Testis (tissue), 3 donors: ENCODE measurements around the gene MAP3K14. TPM values are rescaled to one million over a fixed set of nuclear protein-coding genes. Genes with fewer than 3 reads are reported as not detected.
A peak's percentile ranks its signal among the peaks of the same experiment; 100 is the strongest.
"Not testable (repeated sequence)": the region's sequence is repeated elsewhere in the genome, so short reads cannot be mapped to it uniquely, and the experiment has no call there.

Experiments used
- DNase-seq: peaks from one replicate; pipeline ENCODE4 v3.0.0-alpha.2; 2019
- H3K27ac ChIP-seq, 2 donors: fragments of 200-600 bp; sonication (generic); one replicate each; pipeline ENCODE4 v1.5.1; 2019
- H3K27me3 ChIP-seq: fragments of 200-600 bp; sonication (generic); one replicate; pipeline ENCODE4 v1.5.1; 2019
- H3K36me3 ChIP-seq: fragments of 200-600 bp; sonication (generic); one replicate; pipeline ENCODE4 v1.5.1; 2017; ENCODE audit warnings: low read depth; ENCODE audit errors: missing control alignments
- H3K4me1 ChIP-seq: fragments of 200-600 bp; sonication (generic); one replicate; pipeline ENCODE4 v1.5.1; 2019
- H3K4me3 ChIP-seq, 2 donors: fragments of 200-600 bp; sonication (generic); one replicate each; pipeline ENCODE4 v1.5.1; 2017 to 2019
- H3K9me3 ChIP-seq: fragments of 200-600 bp; sonication (generic); one replicate; pipeline ENCODE4 v1.5.1; 2017
- POLR2A ChIP-seq: fragments of 450-650 bp; IDR thresholded peaks from one replicate; pipeline ENCODE4 v1.6.1; 2017; ENCODE audit warnings: antibody characterized with exemption, mild to moderate bottlenecking, moderate library complexity
- WGBS, 2 donors: methylation state at CpG; one replicate each; pipeline ENCODE4 v1.1.5; 2018; 5-methylcytosine and 5-hydroxymethylcytosine counted together
- intact Hi-C: fragments of 100-400 bp; cut with DNase I; formaldehyde crosslinking; loops from one replicate; pipeline ENCODE4 v1.15.1; 2023; ENCODE audit warnings: low total_unique reads
- polyA plus RNA-seq: library from polyadenylated mRNA; stranded (reverse); fragments of 350-450 nt; fragmentation: Illumina TruSeq; extraction: RNeasy Lipid Tissue Mini Kit (QIAGEN cat#74804); gene quantifications from one replicate; pipeline ENCODE4 v1.2.3, GENCODE V29; 2014; ENCODE audit warnings: low read depth, low replicate concordance; ENCODE audit not compliant: insufficient read depth
- total RNA-seq, 2 donors: library from RNA; depleted of rRNA; stranded (reverse); fragments of >200 nt; gene quantifications; one replicate each; pipeline ENCODE4 v1.2.3, GENCODE V29; 2016
- TF ChIP-seq, protein P1 (sequence below), 3 experiments: fragments of 450-650 bp in 2 of 3; fragments of 200-600 bp in 1 of 3; sonication (generic) in 1 of 3; IDR thresholded peaks; one replicate each; pipeline ENCODE4 v1.5.1; 2016 to 2019; ENCODE audit warnings: antibody characterized with exemption in 3 of 3, mild to moderate bottlenecking in 2 of 3, moderate library complexity in 1 of 3

Gene MAP3K14
- total and polyA plus RNA-seq, 3 donors from 2014 or later: 12.4 to 24.9 (median 14.6) TPM

- no peak overlapping the region for H3K4me3 ChIP-seq
- DNase-seq: no peak
Observed at GRCh38 chr17:45345246-45345553, 28.4 kb upstream of the MAP3K14 start.

GRCh38 chr17:45343967-45344664 is 27.3 kb upstream of the MAP3K14 start:
- intact Hi-C loops: not testable (repeated sequence)

More at GRCh38 chr17:45345246-45345553, 28.4 kb upstream of the MAP3K14 start:
- Histone ChIP-seq H3K27me3 (no peaks in the 10 kb centered on the region), H3K36me3 (no peaks in the 10 kb centered on the region), H3K9me3 (no peaks in the 10 kb centered on the region), H3K4me1 (peaks cover 20% of the 10 kb centered on the region), H3K27ac (no peak overlapping the region)
- 62 to 67% methylated on average over 3 of the region's 3 CpGs for WGBS, 2 donors
- TF ChIP-seq, protein P1, sequence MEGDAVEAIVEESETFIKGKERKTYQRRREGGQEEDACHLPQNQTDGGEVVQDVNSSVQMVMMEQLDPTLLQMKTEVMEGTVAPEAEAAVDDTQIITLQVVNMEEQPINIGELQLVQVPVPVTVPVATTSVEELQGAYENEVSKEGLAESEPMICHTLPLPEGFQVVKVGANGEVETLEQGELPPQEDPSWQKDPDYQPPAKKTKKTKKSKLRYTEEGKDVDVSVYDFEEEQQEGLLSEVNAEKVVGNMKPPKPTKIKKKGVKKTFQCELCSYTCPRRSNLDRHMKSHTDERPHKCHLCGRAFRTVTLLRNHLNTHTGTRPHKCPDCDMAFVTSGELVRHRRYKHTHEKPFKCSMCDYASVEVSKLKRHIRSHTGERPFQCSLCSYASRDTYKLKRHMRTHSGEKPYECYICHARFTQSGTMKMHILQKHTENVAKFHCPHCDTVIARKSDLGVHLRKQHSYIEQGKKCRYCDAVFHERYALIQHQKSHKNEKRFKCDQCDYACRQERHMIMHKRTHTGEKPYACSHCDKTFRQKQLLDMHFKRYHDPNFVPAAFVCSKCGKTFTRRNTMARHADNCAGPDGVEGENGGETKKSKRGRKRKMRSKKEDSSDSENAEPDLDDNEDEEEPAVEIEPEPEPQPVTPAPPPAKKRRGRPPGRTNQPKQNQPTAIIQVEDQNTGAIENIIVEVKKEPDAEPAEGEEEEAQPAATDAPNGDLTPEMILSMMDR (IDR thresholded peaks at IDR 0.05): no peak
- no peak for TF ChIP-seq POLR2A
- intact Hi-C loops: no loop called here

GRCh38 chr17:45342871-45343526 is 26.2 kb upstream of the MAP3K14 start:
- DNase-seq: no peak
- 92 to 94% methylated on average over 4 of the region's 4 CpGs for WGBS, 2 donors
- peaks cover 27% of the 10 kb centered on the region for H3K4me1 ChIP-seq

More at GRCh38 chr17:45343967-45344664, 27.3 kb upstream of the MAP3K14 start:
- not testable (repeated sequence) for H3K27ac ChIP-seq, H3K27me3 ChIP-seq, H3K4me3 ChIP-seq, DNase-seq, H3K9me3 ChIP-seq, H3K36me3 ChIP-seq
- peaks cover 20% of the 10 kb centered on the region for H3K4me1 ChIP-seq
- 89 to 94% methylated on average over 10 of the region's 10 CpGs for WGBS, 2 donors

DNA sequence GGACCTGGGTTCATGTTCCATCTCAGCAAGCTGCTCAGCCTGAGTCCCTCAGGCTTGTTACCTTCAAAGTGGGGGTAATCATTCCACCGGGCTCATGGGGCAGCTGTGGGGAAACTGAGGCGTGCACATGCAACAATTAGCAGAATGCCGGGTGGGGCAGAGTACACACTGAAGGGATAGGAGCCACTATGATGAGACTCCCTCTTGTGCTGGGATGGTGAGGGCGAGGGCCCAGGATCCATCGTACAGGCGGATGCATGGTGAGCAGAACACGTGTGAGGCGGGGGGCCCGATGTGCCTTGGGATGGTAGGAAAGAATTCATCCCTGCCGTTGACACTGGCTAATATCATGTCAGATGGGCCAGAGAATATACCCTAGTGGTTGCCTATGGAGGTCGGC is 25.5 kb upstream of the MAP3K14 start:
- H3K27me3 ChIP-seq: no peaks in the 10 kb centered on the region
- intact Hi-C loops: no loop called here
- H3K4me1 ChIP-seq: peaks cover 32% of the 10 kb centered on the region
- H3K9me3 ChIP-seq: no peaks in the 10 kb centered on the region
- no peak overlapping the region for H3K27ac ChIP-seq
- TF ChIP-seq, protein P1 (IDR thresholded peaks at IDR 0.05): no peak
- no peak for TF ChIP-seq POLR2A
- 90 to 93% methylated on average over 11 of the region's 11 CpGs for WGBS, 2 donors
- H3K4me3 ChIP-seq: no peak overlapping the region
- H3K36me3 ChIP-seq: no peaks in the 10 kb centered on the region
- DNase-seq: no peak

More at GRCh38 chr17:45342871-45343526, 26.2 kb upstream of the MAP3K14 start:
- no peak overlapping the region for H3K27ac ChIP-seq
- H3K36me3 ChIP-seq: no peaks in the 10 kb centered on the region
- TF ChIP-seq POLR2A: no peak
- TF ChIP-seq, protein P1 (IDR thresholded peaks at IDR 0.05): no peak
- no peaks in the 10 kb centered on the region for H3K9me3 ChIP-seq
- no peak overlapping the region for H3K4me3 ChIP-seq
- no peaks in the 10 kb centered on the region for H3K27me3 ChIP-seq
- intact Hi-C loops: no loop called here

DNA sequence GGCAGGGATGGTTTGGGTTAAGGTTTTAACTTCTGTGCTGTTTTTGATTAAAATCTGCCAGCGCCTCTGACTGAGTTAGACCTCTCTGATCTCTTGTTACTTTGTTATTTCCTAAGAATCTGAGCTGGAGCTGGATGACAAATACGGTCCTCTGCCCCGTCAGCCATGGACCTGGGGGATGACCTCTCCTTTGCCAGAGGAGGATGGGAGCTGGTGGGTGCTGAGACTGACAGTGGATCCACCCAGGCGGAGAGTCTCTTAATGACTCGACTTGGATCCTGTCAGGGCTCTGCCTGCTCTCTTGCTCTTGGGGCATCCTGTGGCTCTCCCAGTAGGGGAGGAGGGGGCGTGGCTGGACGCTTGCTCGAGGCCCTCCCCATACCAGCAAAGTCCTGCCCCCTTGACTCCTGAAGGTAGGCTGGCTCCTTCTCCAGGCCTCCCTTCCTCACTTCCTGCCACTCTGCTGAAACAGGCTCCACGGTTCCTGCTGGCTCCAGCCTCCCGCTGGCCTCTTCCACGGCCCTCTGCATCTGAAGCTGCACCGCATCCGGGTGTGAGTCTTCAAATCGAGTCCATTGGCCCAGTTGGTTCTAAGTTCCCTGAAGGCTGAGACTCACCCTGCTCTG is 24.8 kb upstream of the MAP3K14 start:
- H3K36me3 ChIP-seq: no peaks in the 10 kb centered on the region
- peaks cover 39% of the 10 kb centered on the region for H3K4me1 ChIP-seq
- H3K9me3 ChIP-seq: no peaks in the 10 kb centered on the region
- 53 to 62% methylated on average over 9 to 13 of the region's 14 CpGs for WGBS, 2 donors
- no peak overlapping the region for H3K27ac ChIP-seq
- intact Hi-C loops: no loop called here
- peak; percentile 26 for DNase-seq
- no peak overlapping the region for H3K4me3 ChIP-seq
- TF ChIP-seq POLR2A: no peak
- TF ChIP-seq, protein P1 (IDR thresholded peaks at IDR 0.05): no peak
- no peaks in the 10 kb centered on the region for H3K27me3 ChIP-seq
